GM18505 (cell line): ENCODE results near the gene SLC26A3.

Experiments
- ATAC-seq: cut with Tn5 transposase; IDR thresholded peaks from one replicate; pipeline ENCODE4 v1.9.1; 2021; ENCODE audit not compliant: unreplicated experiment
- POLR2A ChIP-seq: IDR thresholded peaks from 4 replicates; pipeline ENCODE4 v1.6.1; 2011; ENCODE audit warnings: borderline replicate concordance; ENCODE audit not compliant: insufficient read depth, insufficient read length; ENCODE audit errors: extremely low read depth

The SLC26A3 gene

DNA sequence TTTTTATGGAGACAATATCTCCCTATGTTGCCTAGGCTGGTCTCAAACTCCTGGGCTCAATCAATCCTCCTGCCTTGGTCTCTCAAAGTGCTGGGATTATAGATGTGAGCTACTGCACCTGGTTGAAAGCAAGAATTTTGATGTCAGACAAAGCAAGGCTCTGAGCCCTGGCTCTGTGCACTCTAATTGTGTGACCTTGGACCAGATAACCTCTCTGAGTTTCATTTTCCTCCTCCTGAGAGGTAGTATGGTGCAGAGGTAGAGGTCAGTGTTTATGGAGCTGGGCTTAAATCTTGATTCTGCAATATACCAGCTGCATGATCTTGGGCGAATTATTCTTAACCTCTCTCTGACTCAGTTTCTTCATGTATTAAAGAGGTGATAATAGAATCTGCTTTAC lies 31.4 kb upstream of the SLC26A3 start:
- ATAC-seq = no peak
- no peak for TF ChIP-seq POLR2A

DNA sequence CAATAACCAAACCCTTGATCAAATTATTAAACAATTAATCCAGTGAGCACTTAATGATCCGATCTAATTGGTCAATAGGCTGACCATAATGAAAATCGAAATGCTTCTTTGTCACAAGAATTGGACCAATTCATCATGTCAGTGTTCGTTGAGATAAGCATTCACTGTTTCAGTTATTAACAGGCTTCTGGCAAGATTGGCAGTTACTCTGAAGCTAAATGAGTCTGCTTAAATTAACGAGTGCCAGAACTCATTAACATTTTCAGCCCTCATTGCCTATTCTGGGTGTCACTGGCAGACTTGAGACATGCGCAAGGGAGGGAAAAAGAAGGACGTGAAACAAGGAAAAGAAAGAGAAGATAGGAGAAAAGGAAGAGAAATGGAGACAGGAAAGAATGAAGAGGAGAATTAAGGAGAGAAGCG lies 30.7 kb upstream of the SLC26A3 start:
- ATAC-seq = no peak
- TF ChIP-seq POLR2A = no peak

DNA sequence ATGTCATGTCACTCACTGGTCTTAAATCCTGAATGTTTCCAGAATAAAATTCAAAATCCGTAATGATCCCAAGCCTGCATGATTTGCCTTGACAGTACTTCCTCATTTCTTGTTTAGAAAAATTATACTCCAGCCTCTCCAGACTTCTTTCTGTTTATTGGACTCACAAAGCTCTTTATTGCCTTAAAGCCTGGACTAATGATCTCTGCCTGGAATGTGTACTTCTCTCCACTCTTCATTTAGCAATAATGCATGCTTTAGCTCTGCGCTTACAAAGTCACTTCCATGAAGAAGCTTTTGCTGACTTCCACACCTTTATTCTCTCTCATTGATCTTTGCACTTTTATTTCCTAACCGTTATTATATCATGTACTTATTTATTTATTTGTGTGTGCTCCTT lies 27.4 kb upstream of the SLC26A3 start:
- ATAC-seq = no peak
- no peak for TF ChIP-seq POLR2A

DNA sequence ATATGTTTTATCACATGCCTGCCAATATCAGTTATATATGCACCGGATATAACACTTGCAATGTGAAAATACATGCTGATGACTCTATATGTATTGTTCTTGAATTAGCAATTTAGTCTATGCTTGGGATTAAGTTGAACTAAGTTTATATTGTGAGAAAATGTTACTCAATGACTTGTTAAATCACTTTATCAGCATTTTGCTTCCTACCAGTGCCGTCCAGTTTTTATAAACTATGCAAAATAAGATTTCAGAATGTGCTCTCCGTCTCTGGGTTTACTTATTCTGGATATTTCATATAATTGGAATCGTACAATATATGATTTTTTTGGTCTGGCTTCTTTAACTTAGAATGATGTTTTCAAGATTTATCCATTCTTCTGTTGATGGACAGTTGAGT lies 25.5 kb upstream of the SLC26A3 start:
- ATAC-seq = no peak
- no peak for TF ChIP-seq POLR2A

DNA sequence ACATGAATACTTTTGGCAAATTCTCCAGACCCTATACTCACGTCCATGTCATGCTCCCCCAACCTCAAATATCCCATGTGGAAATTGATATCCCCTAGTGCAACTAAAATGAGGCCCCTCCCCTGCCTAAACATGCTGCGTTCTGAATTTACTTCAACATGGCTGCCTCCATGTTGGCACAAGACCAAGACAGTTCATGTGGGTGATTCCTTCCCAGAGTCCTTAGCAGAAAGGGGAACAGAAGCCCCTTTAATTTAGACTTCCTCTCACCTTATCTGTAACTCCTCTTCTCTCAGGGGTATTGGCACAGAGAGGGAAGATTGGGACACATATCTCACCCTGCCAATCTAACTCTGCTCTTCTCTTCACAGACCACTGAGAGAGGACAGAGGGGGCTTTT lies 24.5 kb upstream of the SLC26A3 start:
- TF ChIP-seq POLR2A = no peak

DNA sequence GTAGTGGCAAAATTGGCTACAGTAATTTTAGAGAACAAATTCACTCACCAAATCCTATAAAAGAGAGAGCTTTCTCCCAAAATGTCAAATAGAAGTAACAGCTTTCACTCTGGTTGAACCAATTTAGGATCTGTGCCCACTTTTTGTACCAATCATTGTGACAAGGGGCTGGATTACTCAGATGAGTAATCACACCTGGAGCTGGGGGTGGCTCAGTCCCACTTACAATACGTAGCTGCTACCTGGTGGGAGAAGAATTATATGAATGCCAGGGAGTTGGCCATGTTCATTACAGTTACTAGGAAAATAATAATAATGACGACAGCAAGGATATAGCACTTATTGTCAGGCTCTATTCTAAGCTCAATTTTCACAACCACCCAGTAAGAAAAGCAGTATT lies 23.4 kb upstream of the SLC26A3 start:
- no peak for TF ChIP-seq POLR2A
- ATAC-seq = no peak

More for the DNA sequence above, 24.5 kb upstream of the SLC26A3 start:
- no peak for ATAC-seq

DNA sequence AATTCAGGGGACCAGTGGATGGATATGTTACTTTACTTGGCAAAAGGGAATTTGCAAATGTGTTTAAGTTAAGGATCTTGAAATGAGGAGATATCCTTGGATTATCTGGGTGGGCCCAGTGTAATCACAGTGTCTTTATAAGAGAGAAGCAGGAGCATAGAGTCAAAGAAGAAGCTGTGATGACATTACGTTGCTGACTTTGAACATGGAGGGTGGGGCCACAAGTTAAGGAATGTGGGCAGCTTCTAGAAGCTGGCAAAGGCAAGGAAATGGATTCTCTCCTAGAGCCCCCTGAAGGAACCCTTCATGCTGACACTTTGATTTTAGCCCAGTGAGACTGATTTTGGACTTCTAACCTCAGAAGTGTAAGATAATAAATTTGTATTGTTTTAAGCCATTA lies 21.8 kb upstream of the SLC26A3 start:
- no peak for TF ChIP-seq POLR2A
- ATAC-seq = no peak

DNA sequence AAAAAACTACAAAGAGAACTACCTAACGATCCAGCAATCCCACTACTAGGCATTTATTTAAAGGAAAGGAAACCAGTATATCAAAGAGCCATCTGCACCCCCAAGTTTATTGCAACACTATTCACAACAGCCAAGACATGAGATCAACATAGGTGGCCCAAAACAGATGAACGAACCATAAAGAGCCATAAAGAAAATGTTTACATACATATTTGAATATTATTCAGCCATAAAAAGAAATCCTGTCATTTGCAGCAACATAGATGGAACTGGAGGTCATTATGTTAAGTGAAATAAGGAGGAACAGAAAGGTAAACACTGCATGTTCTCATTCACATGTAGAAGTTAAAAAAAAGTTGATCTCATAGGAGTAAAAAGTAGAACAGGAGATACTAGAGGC lies 15.6 kb upstream of the SLC26A3 start:
- no peak for ATAC-seq

DNA sequence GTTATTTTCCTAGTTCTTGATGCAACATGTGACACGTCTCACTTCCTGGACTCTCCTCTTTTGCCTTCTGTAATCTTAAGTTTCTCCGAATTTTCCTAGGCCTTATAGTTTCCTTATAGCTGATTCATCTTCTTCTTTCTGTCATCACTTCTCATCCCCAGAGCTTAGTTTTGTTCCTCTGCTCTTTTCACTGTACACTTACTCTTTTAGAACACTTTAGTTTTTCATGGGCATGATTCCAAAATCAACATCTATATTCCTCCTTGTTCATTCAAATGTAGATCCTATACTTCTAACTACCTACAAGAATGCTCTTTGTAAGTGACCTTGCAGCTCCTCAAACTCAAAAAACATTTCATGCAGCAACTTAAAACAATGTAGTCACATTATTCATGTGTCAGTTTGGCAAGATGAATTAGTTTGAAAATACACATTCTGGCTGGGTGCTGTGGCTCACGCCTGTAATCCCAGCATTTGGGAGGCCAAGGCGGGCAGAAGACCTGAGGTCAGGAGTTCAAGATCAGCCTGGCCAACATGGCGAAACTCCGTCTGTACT lies 13.1 kb upstream of the SLC26A3 start:
- ATAC-seq = no peak
- no peak for TF ChIP-seq POLR2A

More for the DNA sequence above, 15.6 kb upstream of the SLC26A3 start:
- no peak for TF ChIP-seq POLR2A

DNA sequence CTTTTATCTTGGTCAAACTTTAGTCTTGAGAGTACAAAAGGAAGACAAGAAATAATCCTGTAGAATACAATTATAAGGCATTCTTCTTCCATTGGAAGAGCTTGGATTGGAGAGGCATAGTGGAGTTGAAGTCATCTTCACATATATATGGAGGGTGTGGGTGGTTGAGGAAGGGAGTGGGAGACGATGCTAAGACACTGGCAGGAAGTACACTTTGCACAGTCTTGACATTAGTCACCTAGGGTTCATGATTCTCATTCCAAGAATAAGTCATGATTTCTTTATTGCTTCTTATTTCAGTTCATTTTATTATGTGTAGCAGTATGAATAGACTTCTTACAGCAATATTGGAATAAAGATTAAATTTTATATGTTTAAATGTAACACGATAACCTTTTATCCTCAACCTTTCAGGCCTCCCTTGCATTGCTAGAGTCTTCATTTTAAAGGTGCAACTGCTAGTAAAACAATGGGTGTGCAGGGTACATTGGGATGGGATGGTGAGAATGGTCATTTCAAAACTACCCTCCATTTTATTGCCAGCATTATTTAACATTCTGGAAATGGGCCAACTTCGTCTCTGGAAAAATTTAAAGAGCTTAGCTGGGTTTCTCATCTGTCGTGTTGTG lies 12.3 kb upstream of the SLC26A3 start:
- TF ChIP-seq POLR2A = no peak
- ATAC-seq = no peak

DNA sequence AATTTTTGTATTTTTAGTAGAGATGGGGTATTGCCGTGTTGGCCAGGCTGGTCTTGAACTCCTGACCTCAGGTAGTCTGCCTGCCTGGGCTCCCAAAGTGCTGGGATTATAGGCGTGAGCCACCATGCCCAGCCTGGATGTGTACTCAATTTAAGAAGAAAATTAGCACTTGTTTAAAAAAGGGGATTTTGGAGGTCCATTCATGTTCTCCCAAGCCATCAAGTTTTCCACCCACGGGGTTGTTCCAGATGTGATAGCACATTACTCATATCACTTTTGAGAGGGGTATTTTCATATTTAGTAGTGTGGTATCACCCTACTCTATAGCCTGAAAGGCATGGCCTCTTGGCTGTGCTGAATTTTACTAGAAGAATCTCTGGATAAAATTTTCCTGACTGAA lies 10.5 kb upstream of the SLC26A3 start:
- no peak for ATAC-seq

DNA sequence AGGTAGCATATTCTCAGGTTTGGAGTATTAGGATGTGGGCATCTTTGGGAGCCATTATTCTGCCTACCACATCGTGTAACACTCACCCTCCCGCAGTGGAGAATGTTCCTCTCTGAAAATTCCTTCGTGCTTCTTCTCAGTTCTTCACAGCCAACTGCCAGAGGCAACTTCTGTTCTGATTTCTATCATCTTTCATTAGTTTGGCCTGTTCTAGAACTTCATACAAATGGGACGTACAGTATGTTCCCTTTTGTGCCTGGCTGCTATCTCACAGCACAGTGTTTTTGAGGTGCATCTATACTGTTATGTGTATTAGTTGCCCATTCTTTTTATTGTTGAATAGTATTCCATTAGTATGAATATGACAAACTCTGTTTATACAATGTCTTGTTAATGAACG lies 8.9 kb upstream of the SLC26A3 start:
- ATAC-seq = no peak
- TF ChIP-seq POLR2A = no peak

More for the DNA sequence above, 10.5 kb upstream of the SLC26A3 start:
- TF ChIP-seq POLR2A = no peak

DNA sequence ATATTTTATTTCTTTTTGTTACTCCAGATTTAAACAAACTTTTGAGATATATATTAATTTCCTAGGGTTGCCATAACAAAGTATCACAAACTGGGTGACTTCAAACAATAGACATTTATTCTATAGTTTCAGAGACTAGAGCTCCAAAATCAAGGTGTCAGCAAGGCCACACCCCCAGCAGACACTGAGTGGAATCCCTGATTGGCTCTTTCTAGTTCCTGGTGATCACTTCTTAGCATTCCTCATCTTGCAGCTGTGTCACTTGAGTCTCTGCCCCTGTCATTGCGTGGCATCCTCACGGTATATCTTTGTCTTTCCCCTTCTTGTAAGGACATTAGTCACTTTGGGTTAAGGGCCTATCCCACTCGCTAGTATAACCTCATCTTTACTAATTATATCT lies 7.6 kb upstream of the SLC26A3 start:
- ATAC-seq = no peak
- TF ChIP-seq POLR2A = no peak

DNA sequence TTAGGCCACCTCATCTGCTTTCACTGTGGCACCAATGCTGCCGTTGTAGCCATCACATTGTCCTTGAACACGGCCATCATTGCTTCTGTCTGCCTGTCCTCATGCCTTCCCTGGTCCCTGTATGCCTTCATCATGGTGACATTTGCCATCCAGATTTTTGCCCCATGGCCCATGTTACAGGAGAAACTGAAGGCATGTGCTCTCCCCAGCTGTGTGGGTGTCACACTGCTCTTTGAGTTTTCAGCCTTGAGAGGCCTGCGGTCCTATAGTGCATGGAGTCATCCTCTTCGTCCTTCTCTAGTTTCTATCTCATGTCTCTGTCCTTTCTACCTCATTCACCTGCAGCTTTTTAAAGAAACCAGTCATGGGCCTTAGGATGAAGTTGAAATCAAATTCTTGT lies 6.2 kb upstream of the SLC26A3 start:
- ATAC-seq = no peak
- no peak for TF ChIP-seq POLR2A
